ENCODE data around the gene PDE8B.

Gene PDE8B

GRCh38 chr5:77325921-77326541 lies 115.6 kb downstream of the PDE8B start:
- DNase-seq (ENCODE audit: low read depth): no peak

- DNase-seq (ENCODE audit: low read depth): no peak
Observed at GRCh38 chr5:77326986-77327734, 116.7 kb downstream of the PDE8B start.

DNA sequence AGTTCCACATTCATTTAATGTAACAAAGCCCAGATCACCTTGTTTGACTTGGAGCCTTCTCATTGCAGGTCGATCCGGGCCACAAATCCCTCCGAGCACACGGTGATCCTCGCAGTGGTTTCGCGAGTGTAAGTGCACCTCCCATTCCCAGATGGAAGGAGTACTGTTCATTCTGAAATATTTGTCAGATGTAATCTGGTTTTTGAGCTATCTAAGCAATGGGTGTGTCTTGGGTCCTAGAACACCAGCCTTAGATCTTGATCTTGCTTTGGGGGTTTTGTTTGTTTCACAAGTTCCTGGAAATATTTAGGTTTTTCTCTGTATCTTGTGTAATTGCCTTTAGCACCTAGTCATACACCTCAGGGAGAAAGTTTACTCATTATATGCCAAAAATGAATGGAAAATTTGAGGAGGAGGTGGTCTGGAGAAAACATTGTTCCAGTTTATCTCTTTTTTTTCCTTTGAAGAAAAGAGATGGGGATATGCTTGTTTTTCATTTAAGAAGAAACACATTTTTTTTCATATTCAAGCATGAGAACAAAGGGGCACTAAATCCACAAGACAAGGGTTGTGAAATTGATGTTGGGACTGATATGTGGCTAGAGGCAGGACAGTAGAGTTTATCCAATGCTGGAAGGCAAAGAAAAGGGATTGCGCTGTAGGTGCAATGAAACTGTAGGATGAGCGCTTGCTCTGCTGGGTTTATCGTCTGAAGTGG lies 118.6 kb downstream of the PDE8B start:
- DNase-seq (ENCODE audit: low read depth): no peak

- DNase-seq (ENCODE audit: low read depth): no peak
Observed at GRCh38 chr5:77329664-77330430, 119.4 kb downstream of the PDE8B start.

- DNase-seq (ENCODE audit: low read depth): no peak
Observed at GRCh38 chr5:77333036-77333435, 122.6 kb downstream of the PDE8B start.

GRCh38 chr5:77333451-77334123 lies 123.1 kb downstream of the PDE8B start:
- DNase-seq (ENCODE audit: low read depth): no peak

DNA sequence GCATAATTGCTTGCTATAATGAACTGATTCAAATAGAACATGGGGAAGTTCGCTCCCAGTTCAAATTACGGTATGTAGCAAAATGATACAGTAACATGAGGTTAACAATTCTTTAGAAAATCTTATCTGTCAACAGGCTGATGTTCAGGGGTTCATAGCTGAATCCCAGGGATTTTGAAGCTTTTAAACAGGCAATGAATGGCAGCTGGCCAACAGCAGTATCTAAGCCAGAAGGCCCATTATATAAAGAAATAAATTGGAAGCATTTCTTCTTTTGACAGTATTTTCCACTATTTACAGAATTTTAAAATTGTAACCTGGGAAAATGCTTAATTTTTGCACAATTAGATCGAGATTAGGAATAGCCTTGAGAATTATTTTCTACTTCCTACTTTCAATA lies 126.8 kb downstream of the PDE8B start:
- DNase-seq (ENCODE audit: low read depth): no peak

- DNase-seq (ENCODE audit: low read depth): no peak
Observed at GRCh38 chr5:77337686-77338085, 127.2 kb downstream of the PDE8B start.

GRCh38 chr5:77339337-77339890 lies 128.9 kb downstream of the PDE8B start:
- DNase-seq (ENCODE audit: low read depth): no peak

GRCh38 chr5:77343165-77343564 lies 132.7 kb downstream of the PDE8B start:
- no peak for DNase-seq (ENCODE audit: low read depth)

GRCh38 chr5:77347435-77348098 lies 137.1 kb downstream of the PDE8B start:
- DNase-seq (ENCODE audit: low read depth): no peak

- no peak for DNase-seq (ENCODE audit: low read depth)
Observed at GRCh38 chr5:77353251-77353650, 142.8 kb downstream of the PDE8B start.

- DNase-seq (ENCODE audit: low read depth): no peak
Observed at GRCh38 chr5:77354454-77354853, 144.0 kb downstream of the PDE8B start.

DNA sequence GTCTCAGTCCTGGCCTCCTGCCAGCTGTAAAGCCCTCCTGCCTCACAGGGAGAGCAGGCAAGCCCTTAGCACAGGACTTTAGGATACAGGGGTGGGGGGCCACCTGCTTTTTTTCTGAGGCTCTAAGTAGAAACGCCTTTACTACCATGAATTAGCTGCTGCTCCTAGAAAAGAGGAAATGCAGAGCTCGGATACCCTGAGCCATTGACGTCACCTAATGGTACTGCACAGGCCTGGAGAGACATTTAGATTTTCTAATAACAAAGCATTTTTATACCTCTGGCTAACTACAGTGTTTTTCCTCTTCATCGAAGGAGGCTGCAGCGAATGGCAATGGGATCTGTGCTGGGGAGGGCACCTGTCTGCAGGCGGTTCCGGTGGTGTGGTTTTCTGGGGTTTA lies 144.6 kb downstream of the PDE8B start:
- DNase-seq (ENCODE audit: low read depth): no peak

- no peak for DNase-seq (ENCODE audit: low read depth)
Observed at GRCh38 chr5:77355751-77356150, 145.3 kb downstream of the PDE8B start.

GRCh38 chr5:77356740-77357139 lies 146.3 kb downstream of the PDE8B start:
- peak; percentile 23 for DNase-seq (ENCODE audit: low read depth)

GRCh38 chr5:77358255-77359205 lies 148.1 kb downstream of the PDE8B start:
- DNase-seq (ENCODE audit: low read depth): peak; percentile 74

DNA sequence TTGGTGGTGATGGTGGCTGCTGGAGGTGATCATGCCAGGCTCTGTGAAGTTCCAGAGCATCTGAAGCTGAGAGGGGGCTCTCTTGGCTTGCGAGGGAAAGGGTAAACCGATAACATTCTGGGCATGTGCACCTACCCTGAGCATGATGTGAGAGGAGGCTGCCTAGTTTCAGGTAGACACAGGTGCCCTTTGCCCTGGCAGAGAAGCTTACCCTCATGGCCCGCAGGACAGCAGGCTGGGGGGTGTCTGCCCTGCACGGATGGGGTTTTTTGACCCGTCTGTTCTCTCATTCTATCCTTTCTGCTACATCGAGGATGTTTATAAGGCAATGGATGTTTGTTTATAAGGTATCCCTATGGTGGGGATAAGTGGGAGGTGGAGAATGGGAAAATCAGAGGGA lies 148.8 kb downstream of the PDE8B start:
- no peak for DNase-seq (ENCODE audit: low read depth)

DNA sequence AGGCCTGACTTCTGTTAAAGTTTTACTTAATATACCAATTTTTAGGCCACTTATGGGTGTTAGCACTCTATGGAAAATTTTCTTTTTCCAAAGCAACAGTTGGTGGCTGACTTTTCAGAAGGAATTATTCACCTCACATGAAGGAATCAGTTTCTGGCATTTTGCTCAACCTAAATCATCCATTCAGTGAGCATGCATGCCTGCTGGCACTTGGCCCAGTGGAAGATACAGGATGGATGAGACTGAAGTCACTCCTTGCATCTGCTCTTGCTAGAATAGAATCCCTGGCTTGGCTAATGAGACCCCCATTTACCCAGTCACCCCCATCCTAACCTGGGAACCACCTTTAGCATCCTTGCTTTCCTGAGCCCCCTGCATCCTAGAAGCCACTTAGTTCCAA lies 149.9 kb downstream of the PDE8B start:
- DNase-seq (ENCODE audit: low read depth): no peak

DNA sequence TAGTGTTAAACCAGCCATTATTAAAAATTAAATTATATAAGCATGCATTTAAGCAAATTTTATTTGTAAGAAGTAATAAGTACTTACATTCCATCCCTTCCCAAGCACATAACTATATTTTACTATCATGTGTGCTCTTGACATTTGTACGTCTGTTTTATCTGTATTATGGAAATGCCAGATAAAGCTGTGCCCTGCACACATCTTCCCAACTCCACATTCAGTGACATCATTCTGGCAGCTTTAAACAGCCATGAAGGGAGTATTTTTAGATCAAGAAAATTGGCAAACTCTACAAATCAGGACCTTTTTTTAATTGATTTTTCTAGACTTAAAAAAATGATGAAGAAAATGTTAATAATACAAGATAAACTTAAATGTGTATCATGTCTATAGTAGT lies 150.5 kb downstream of the PDE8B start:
- no peak for DNase-seq (ENCODE audit: low read depth)
